Stimulated activated naive B cell treated with anti-CD40 and anti-IgM and Interleukin-4, amounts not matched to agents 10 μg/mL and 1 μg/mL and 100 μg/mL, for 72 hours (primary cell): ENCODE measurements around the gene STT3B.
"Not testable (repeated sequence)": the region's sequence is repeated elsewhere in the genome, so short reads cannot be mapped to it uniquely, and the experiment has no call there.

Source experiments
- ATAC-seq, 2 donors: fragments of 150-1000 bp; cut with Tn5 transposase; replicated peaks; 2 replicates each; pipeline ENCODE4 v1.10.0; 2021; ENCODE audit warnings: moderate library complexity in 1 of 2
- DNase-seq: peaks from one replicate; pipeline ENCODE4 v3.0.0; 2021
- H3K27ac Mint-ChIP-seq: one replicate; pipeline ENCODE4 v1.8.0; 2022; ENCODE audit warnings: mild to moderate bottlenecking, mixed read lengths
- H3K27me3 Mint-ChIP-seq, 2 donors: one replicate each; pipeline ENCODE4 v1.8.0; 2022; ENCODE audit warnings: mixed read lengths in 2 of 2
- H3K36me3 Mint-ChIP-seq, 2 donors: one replicate each; pipeline ENCODE4 v1.8.0; 2022; ENCODE audit warnings: mixed read lengths in 2 of 2, mild to moderate bottlenecking in 1 of 2
- H3K4me1 Mint-ChIP-seq, 2 donors: one replicate each; pipeline ENCODE4 v1.8.0; 2022; ENCODE audit warnings: mixed read lengths in 2 of 2, mild to moderate bottlenecking in 1 of 2
- H3K4me3 Mint-ChIP-seq, 2 donors: one replicate each; pipeline ENCODE4 v1.8.0; 2022; ENCODE audit warnings: mild to moderate bottlenecking in 2 of 2, mixed read lengths in 2 of 2, moderate library complexity in 1 of 2
- H3K9me3 Mint-ChIP-seq, 2 donors: one replicate each; pipeline ENCODE4 v1.8.0; 2022; ENCODE audit warnings: mixed read lengths in 2 of 2, mild to moderate bottlenecking in 1 of 2

The STT3B gene

GRCh38 chr3:31505371-31506048 is 27.2 kb upstream of the STT3B start:
- Mint-ChIP-seq H3K27me3 (peaks cover 0 to 5% of the 10 kb centered on the region in 2 donors), H3K9me3 (no peaks in the 10 kb centered on the region), H3K36me3 (no peaks in the 10 kb centered on the region), H3K27ac (no peak overlapping the region), H3K4me3 (no peak overlapping the region), H3K4me1 (peaks cover 6 to 24% of the 10 kb centered on the region in 2 donors)
- DNase-seq (no peak), ATAC-seq (no peak)

GRCh38 chr3:31506515-31506914 is 26.2 kb upstream of the STT3B start:
- not testable (repeated sequence) for H3K36me3 Mint-ChIP-seq, H3K27me3 Mint-ChIP-seq, H3K4me3 Mint-ChIP-seq, H3K27ac Mint-ChIP-seq, H3K9me3 Mint-ChIP-seq, ATAC-seq, DNase-seq
- peaks cover 6 to 24% of the 10 kb centered on the region in 2 donors for H3K4me1 Mint-ChIP-seq

- no peaks in the 10 kb centered on the region for H3K36me3 Mint-ChIP-seq
- no peak overlapping the region for H3K4me3 Mint-ChIP-seq
- peaks cover 0 to 4% of the 10 kb centered on the region in 2 donors for H3K9me3 Mint-ChIP-seq
- no peak overlapping the region for H3K27ac Mint-ChIP-seq
- ATAC-seq, result no peak
- DNase-seq, result no peak
- H3K27me3 Mint-ChIP-seq, result peaks cover 0 to 4% of the 10 kb centered on the region in 2 donors
- peaks cover 6 to 24% of the 10 kb centered on the region in 2 donors for H3K4me1 Mint-ChIP-seq
Measured at GRCh38 chr3:31508452-31509146, 24.1 kb upstream of the STT3B start.

GRCh38 chr3:31509147-31509728 is 23.5 kb upstream of the STT3B start:
- no peak for DNase-seq
- Mint-ChIP-seq H3K4me1 (peaks cover 6 to 24% of the 10 kb centered on the region in 2 donors), H3K27ac (no peak overlapping the region), H3K27me3 (peaks cover 0 to 4% of the 10 kb centered on the region in 2 donors), H3K4me3 (no peak overlapping the region), H3K9me3 (peaks cover 0 to 4% of the 10 kb centered on the region in 2 donors), H3K36me3 (no peaks in the 10 kb centered on the region)
- no peak for ATAC-seq

GRCh38 chr3:31514570-31514969 is 18.2 kb upstream of the STT3B start:
- Mint-ChIP-seq H3K36me3 (no peaks in the 10 kb centered on the region), H3K4me1 (peaks cover 0 to under 1% of the 10 kb centered on the region in 2 donors), H3K27ac (no peak overlapping the region), H3K9me3 (peaks cover 0 to 4% of the 10 kb centered on the region in 2 donors), H3K27me3 (peaks cover 0 to 4% of the 10 kb centered on the region in 2 donors), H3K4me3 (no peak overlapping the region)
- DNase-seq, result no peak
- no peak for ATAC-seq

DNA sequence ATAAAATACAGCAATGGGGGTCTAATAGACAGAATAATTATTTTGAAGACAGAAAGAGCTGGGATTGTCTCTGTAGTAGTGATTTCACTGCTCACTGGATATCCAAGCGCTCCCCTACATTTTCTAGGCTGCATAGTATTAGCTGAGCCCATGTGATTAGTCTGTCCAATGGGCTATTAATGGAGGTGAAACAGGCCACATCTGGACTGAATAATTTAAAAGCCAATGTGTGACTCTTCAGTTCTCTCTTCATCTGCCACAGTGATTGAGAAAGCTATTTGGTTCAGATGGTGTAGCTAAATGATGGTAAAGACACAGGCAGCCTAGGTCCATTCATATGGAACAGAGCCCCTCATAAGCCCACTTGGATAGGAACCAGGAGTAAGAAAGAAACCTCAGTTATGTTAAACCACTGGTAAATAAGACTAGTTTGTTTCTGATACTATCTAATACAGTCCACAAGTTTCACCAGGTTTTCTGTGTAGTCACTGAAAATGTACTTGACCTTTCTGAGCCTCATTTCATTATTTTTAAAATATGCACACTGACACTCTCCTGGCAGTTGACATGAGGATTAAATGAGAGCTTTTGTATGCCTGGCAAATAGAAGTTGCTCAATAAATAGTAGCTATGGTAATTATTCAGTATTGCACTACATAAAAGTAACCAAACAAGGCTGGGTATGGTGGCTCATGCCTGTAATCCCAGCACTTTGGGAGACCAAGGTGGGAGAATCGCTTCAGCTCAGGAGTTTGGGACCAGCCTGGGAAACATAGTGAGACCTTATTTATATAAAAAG is 17.0 kb upstream of the STT3B start:
- H3K9me3 Mint-ChIP-seq, result peaks cover 0 to 4% of the 10 kb centered on the region in 2 donors
- ATAC-seq (no peak), DNase-seq (no peak)
- H3K36me3 Mint-ChIP-seq, result no peaks in the 10 kb centered on the region
- H3K4me1 Mint-ChIP-seq, result no peaks in the 10 kb centered on the region
- no peak overlapping the region for H3K27ac Mint-ChIP-seq
- H3K27me3 Mint-ChIP-seq, result peaks cover 0 to 4% of the 10 kb centered on the region in 2 donors
- H3K4me3 Mint-ChIP-seq, result no peak overlapping the region

GRCh38 chr3:31516757-31517156 is 16.0 kb upstream of the STT3B start:
- Mint-ChIP-seq H3K9me3 (no peaks in the 10 kb centered on the region), H3K36me3 (no peaks in the 10 kb centered on the region), H3K27me3 (peaks cover 0 to 4% of the 10 kb centered on the region in 2 donors), H3K4me1 (peaks cover 0 to 3% of the 10 kb centered on the region in 2 donors), H3K27ac (no peak overlapping the region), H3K4me3 (no peak overlapping the region)
- no peak for DNase-seq
- no peak for ATAC-seq

DNA sequence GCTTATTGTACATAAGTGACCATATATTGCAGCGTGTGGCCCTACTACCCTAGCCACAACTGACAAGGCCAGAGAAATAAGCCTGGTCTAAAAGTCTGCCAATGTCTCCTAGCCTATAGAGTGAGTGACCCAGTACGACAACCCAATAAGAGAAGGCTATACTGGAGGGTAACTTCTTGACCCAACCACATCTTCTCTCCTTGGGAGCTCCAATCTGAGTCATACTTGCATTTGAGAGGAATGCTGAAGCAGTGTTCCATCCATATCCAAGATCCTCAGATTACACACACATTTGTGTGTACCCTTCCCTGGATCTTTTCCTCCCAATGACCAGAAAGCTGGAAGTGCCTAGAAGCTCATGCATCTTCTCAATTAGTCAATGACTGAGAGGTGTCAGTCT is 11.3 kb upstream of the STT3B start:
- H3K27ac Mint-ChIP-seq, result no peak overlapping the region
- no peak overlapping the region for H3K4me3 Mint-ChIP-seq
- H3K9me3 Mint-ChIP-seq, result no peaks in the 10 kb centered on the region
- H3K4me1 Mint-ChIP-seq, result peaks cover 5 to 19% of the 10 kb centered on the region in 2 donors
- DNase-seq, result no peak
- ATAC-seq, result no peak
- no peaks in the 10 kb centered on the region for H3K27me3 Mint-ChIP-seq
- no peaks in the 10 kb centered on the region for H3K36me3 Mint-ChIP-seq

DNA sequence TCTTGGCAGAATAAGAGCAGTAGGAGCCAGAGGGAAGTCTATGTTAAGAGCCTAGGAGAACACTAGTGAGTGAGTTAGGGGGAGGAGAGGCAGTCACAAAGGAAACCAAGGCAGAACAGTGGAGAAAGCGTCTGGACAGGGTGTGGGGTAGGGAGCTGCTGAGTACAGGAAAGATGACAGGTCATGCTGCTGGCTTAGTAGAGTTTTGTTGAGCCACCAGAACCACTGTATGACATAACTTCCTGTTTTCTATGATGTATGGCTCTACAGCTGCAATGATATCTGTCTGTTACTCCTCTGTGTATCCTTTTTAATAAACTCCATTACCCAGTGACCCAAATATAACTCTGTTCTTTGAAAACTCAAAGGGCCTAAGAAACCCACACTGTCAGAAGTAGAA is 10.6 kb upstream of the STT3B start:
- Mint-ChIP-seq H3K4me3 (no peak overlapping the region), H3K27ac (no peak overlapping the region), H3K9me3 (no peaks in the 10 kb centered on the region), H3K36me3 (no peaks in the 10 kb centered on the region), H3K4me1 (peaks cover 5 to 19% of the 10 kb centered on the region in 2 donors), H3K27me3 (no peaks in the 10 kb centered on the region)
- ATAC-seq, result peak; percentile 75
- no peak for DNase-seq

DNA sequence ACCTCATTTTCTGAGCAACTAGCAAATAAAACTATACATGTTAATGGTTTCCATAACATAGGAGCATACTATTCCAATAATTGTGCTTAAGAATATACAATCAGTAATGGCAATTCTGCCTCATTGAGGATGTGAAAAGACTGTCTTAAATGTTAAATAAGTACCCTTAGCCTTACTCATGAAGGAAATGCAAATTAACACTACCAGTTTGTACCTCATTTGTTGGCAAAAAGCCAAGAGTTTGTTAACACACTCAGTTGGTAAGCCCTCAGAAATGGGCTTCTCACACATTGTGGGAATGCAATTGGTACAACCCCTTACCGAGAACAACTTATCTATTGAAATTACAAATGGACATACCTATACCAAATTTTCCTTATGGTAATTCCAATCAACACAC is 9.2 kb upstream of the STT3B start:
- Mint-ChIP-seq H3K27ac (no peak overlapping the region), H3K27me3 (no peaks in the 10 kb centered on the region), H3K9me3 (no peaks in the 10 kb centered on the region), H3K4me3 (no peak overlapping the region), H3K36me3 (no peaks in the 10 kb centered on the region), H3K4me1 (peaks cover 5 to 19% of the 10 kb centered on the region in 2 donors)
- ATAC-seq (peak; percentile 85 to 86), DNase-seq (no peak)

- ATAC-seq (no peak), DNase-seq (no peak)
- no peaks in the 10 kb centered on the region for H3K36me3 Mint-ChIP-seq
- H3K27ac Mint-ChIP-seq, result no peak overlapping the region
- H3K27me3 Mint-ChIP-seq, result no peaks in the 10 kb centered on the region
- H3K4me3 Mint-ChIP-seq, result no peak overlapping the region
- peaks cover 5 to 19% of the 10 kb centered on the region in 2 donors for H3K4me1 Mint-ChIP-seq
- no peaks in the 10 kb centered on the region for H3K9me3 Mint-ChIP-seq
Measured at GRCh38 chr3:31525532-31525931, 7.2 kb upstream of the STT3B start.

- no peak overlapping the region for H3K4me3 Mint-ChIP-seq
- no peaks in the 10 kb centered on the region for H3K27me3 Mint-ChIP-seq
- no peak for DNase-seq
Measured at GRCh38 chr3:31529421-31529820, 3.3 kb upstream of the STT3B start.

DNA sequence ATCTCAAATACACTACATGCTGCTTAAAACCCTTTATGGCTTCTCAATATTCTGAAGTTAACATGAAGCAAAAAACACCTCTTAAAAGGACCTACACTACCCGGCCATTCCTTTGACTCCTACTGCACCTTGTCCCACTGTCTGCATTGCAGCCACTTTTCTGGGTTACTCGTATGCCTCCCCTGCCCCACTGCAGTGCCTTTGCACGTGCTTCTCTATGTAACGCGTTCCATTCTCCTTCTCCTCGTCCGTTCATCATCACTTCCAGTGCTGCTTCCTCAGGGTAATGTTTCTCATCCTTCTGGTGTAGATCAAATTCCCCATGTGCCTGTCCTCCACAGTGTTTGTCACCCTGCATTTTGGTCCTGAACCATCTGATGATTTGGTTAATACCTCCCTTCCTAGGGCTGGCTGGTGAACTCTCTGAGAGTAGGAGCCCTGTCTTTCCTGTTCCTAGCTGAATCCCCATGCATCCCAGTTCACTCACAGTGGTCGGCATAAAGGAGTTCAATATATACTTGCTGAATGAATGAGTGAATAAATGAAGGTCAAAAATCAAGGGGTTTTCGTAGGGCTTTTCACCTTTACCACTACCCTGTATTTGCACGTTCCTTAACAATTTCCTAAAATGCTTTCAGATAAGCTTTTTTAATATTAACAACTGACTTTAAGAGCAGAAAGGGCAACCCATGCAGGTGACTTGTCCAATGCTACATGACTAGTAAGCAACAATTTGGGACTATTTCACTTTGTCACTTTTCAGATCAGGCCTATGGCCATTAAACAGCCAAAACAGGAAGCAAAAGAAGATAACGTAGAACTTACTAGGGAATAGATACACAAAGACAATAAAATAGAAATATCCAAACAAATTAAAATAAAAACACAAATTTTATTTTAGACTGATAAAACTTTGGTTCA is 2.4 kb upstream of the STT3B start:
- ATAC-seq (no peak), DNase-seq (no peak)
- H3K9me3 Mint-ChIP-seq, result no peaks in the 10 kb centered on the region
- peaks cover 2 to 6% of the 10 kb centered on the region in 2 donors for H3K4me1 Mint-ChIP-seq
- H3K4me3 Mint-ChIP-seq, result no peak overlapping the region
- H3K27me3 Mint-ChIP-seq, result no peaks in the 10 kb centered on the region
- H3K36me3 Mint-ChIP-seq, result peaks cover 0 to 1% of the 10 kb centered on the region in 2 donors
- H3K27ac Mint-ChIP-seq, result no peak overlapping the region

More at GRCh38 chr3:31529421-31529820, 3.3 kb upstream of the STT3B start:
- Mint-ChIP-seq H3K9me3 (no peaks in the 10 kb centered on the region), H3K27ac (no peak overlapping the region), H3K36me3 (peaks cover 0 to 1% of the 10 kb centered on the region in 2 donors), H3K4me1 (peaks cover 2 to 4% of the 10 kb centered on the region in 2 donors)
- no peak for ATAC-seq
